ENCODE measurements around the gene SH2D6.

- TF ChIP-seq, protein P1, sequence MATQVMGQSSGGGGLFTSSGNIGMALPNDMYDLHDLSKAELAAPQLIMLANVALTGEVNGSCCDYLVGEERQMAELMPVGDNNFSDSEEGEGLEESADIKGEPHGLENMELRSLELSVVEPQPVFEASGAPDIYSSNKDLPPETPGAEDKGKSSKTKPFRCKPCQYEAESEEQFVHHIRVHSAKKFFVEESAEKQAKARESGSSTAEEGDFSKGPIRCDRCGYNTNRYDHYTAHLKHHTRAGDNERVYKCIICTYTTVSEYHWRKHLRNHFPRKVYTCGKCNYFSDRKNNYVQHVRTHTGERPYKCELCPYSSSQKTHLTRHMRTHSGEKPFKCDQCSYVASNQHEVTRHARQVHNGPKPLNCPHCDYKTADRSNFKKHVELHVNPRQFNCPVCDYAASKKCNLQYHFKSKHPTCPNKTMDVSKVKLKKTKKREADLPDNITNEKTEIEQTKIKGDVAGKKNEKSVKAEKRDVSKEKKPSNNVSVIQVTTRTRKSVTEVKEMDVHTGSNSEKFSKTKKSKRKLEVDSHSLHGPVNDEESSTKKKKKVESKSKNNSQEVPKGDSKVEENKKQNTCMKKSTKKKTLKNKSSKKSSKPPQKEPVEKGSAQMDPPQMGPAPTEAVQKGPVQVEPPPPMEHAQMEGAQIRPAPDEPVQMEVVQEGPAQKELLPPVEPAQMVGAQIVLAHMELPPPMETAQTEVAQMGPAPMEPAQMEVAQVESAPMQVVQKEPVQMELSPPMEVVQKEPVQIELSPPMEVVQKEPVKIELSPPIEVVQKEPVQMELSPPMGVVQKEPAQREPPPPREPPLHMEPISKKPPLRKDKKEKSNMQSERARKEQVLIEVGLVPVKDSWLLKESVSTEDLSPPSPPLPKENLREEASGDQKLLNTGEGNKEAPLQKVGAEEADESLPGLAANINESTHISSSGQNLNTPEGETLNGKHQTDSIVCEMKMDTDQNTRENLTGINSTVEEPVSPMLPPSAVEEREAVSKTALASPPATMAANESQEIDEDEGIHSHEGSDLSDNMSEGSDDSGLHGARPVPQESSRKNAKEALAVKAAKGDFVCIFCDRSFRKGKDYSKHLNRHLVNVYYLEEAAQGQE (IDR thresholded peaks at IDR 0.05; ENCODE audit: insufficient read depth in 1 of 2, low read depth in 2 of 2, low read length in 2 of 2), result no peak
- TF ChIP-seq TAF1 (IDR thresholded peaks at IDR 0.05; ENCODE audit: borderline replicate concordance, insufficient read depth, low read length), result no peak
- TF ChIP-seq POLR2AphosphoS5 (IDR thresholded peaks at IDR 0.05; ENCODE audit: low read depth, low read length), result no peak
- TF ChIP-seq SIN3A (IDR thresholded peaks at IDR 0.05; ENCODE audit: borderline replicate concordance, insufficient read depth, low read length), result no peak
- no peak for TF ChIP-seq FOXP2 (optimal IDR thresholded peaks at IDR 0.05; ENCODE audit: borderline replicate concordance, extremely low read depth, extremely low read length, insufficient read depth)
Measured at GRCh38 chr2:85425588-85425987, 7.1 kb downstream of the SH2D6 start.

All from PFSK-1 (cell line).